ENCODE data around the gene LRRC51.

DNA sequence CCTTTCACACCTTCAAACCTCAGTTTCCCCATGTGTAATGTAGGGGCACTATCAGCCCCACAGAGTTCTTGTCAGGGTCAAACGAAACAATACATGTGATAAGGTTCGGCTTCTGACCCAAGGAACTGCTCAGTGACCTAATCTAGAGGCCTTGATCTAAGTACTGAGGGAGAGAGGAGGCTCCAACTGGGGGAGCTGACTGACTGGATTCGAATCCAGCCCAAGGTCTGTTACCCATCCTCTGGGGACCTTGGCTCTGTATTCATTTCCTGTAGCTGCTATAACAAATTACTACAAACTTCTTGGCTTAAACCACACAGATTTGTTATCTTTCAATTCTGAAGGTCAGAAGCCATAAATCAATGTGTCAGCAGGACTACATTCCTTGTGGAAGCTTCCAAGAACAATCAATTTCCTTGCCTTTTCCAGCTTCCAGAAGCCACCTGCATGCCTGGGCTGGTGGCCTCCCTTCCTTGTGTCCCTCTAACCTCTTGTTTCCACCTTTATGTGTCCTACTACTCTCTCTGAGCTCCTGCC lies 42.5 kb downstream of the LRRC51 start:
- TF ChIP-seq, protein P1, sequence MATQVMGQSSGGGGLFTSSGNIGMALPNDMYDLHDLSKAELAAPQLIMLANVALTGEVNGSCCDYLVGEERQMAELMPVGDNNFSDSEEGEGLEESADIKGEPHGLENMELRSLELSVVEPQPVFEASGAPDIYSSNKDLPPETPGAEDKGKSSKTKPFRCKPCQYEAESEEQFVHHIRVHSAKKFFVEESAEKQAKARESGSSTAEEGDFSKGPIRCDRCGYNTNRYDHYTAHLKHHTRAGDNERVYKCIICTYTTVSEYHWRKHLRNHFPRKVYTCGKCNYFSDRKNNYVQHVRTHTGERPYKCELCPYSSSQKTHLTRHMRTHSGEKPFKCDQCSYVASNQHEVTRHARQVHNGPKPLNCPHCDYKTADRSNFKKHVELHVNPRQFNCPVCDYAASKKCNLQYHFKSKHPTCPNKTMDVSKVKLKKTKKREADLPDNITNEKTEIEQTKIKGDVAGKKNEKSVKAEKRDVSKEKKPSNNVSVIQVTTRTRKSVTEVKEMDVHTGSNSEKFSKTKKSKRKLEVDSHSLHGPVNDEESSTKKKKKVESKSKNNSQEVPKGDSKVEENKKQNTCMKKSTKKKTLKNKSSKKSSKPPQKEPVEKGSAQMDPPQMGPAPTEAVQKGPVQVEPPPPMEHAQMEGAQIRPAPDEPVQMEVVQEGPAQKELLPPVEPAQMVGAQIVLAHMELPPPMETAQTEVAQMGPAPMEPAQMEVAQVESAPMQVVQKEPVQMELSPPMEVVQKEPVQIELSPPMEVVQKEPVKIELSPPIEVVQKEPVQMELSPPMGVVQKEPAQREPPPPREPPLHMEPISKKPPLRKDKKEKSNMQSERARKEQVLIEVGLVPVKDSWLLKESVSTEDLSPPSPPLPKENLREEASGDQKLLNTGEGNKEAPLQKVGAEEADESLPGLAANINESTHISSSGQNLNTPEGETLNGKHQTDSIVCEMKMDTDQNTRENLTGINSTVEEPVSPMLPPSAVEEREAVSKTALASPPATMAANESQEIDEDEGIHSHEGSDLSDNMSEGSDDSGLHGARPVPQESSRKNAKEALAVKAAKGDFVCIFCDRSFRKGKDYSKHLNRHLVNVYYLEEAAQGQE (IDR thresholded peaks at IDR 0.05; ENCODE audit: insufficient read depth in 1 of 2, low read depth in 2 of 2, low read length in 2 of 2) = no peak
- TF ChIP-seq FOXP2 (optimal IDR thresholded peaks at IDR 0.05; ENCODE audit: borderline replicate concordance, extremely low read depth, extremely low read length, insufficient read depth) = no peak
- TF ChIP-seq POLR2AphosphoS5 (IDR thresholded peaks at IDR 0.05; ENCODE audit: low read depth, low read length) = no peak
